Progenitor cell of endocrine pancreas (in vitro differentiated cells): ENCODE measurements around the gene VIPR2. TPM values are rescaled to one million over a fixed set of nuclear protein-coding genes. Genes with fewer than 3 reads are reported as not detected.
"Not testable (repeated sequence)": the region's sequence is repeated elsewhere in the genome, so short reads cannot be mapped to it uniquely, and the experiment has no call there.

Source experiments
- DNase-seq: peaks from one replicate; pipeline ENCODE4 v3.0.0; 2021; ENCODE audit warnings: low spot score; ENCODE audit not compliant: unreplicated experiment
- H3K27ac Mint-ChIP-seq: 2 replicates; pipeline ENCODE4 v1.8.0; 2021; ENCODE audit warnings: mild to moderate bottlenecking, moderate library complexity, mixed read lengths
- H3K27me3 Mint-ChIP-seq: 2 replicates; pipeline ENCODE4 v1.8.0; 2021; ENCODE audit warnings: mixed read lengths
- H3K36me3 Mint-ChIP-seq: 2 replicates; pipeline ENCODE4 v1.8.0; 2022; ENCODE audit warnings: mixed read lengths; ENCODE audit not compliant: insufficient read depth
- H3K4me1 Mint-ChIP-seq: 2 replicates; pipeline ENCODE4 v1.8.0; 2021; ENCODE audit warnings: low read depth, mixed read lengths
- H3K4me3 Mint-ChIP-seq: 2 replicates; pipeline ENCODE4 v1.8.0; 2021; ENCODE audit warnings: low read depth, mild to moderate bottlenecking, moderate library complexity, mixed read lengths
- H3K9me3 Mint-ChIP-seq: 2 replicates; pipeline ENCODE4 v1.8.0; 2021; ENCODE audit warnings: low read depth, mixed read lengths
- CTCF ChIP-seq: fragments of 200-600 bp; sonication (generic); IDR thresholded peaks from one replicate; pipeline ENCODE4 v1.5.0; 2021; ENCODE audit warnings: antibody characterized with exemption, mild to moderate bottlenecking; ENCODE audit not compliant: unreplicated experiment
- total RNA-seq: library from RNA; stranded (reverse); gene quantifications from 2 replicates; pipeline ENCODE4 v1.2.1, GENCODE V29; 2021

The VIPR2 gene
- total RNA-seq, 1 donor from 2014 or later: 0.36 TPM

GRCh38 chr7:159008417-159008816 is 136.2 kb downstream of the VIPR2 start:
- H3K9me3 Mint-ChIP-seq: no peaks in the 10 kb centered on the region
- no peak overlapping the region for H3K27ac Mint-ChIP-seq
- no peak for DNase-seq
- peaks cover 3% of the 10 kb centered on the region for H3K27me3 Mint-ChIP-seq
- TF ChIP-seq CTCF: no peak
- H3K4me1 Mint-ChIP-seq: peaks cover 15% of the 10 kb centered on the region
- no peaks in the 10 kb centered on the region for H3K36me3 Mint-ChIP-seq
- H3K4me3 Mint-ChIP-seq: no peak overlapping the region

DNA sequence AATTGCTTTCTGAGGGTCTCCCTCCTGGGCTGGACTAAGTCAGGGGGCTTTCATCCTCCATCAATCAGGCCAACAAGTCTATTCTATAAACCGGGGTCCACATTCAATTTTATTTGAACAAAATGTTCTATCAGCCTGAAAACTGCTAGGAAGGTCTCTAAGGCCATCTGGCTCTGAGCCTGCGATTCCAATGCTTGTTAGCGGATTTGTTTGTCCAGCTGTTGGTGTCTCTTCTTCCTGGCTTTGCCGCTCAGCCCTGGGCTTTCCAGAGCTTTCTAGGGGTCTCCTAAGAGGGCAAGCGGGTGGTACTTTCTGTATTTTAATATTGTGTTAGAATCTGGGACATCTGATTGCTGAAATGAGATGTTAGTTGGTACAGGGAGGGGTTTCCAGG is 136.7 kb downstream of the VIPR2 start:
- H3K27me3 Mint-ChIP-seq: peaks cover 3% of the 10 kb centered on the region
- H3K4me3 Mint-ChIP-seq: no peak overlapping the region
- TF ChIP-seq CTCF: no peak
- H3K9me3 Mint-ChIP-seq: no peaks in the 10 kb centered on the region
- H3K27ac Mint-ChIP-seq: no peak overlapping the region
- no peaks in the 10 kb centered on the region for H3K36me3 Mint-ChIP-seq
- peaks cover 15% of the 10 kb centered on the region for H3K4me1 Mint-ChIP-seq
- DNase-seq: no peak

GRCh38 chr7:159007364-159007995 is 137.2 kb downstream of the VIPR2 start:
- Mint-ChIP-seq H3K9me3 (no peaks in the 10 kb centered on the region), H3K4me3 (no peak overlapping the region)

DNA sequence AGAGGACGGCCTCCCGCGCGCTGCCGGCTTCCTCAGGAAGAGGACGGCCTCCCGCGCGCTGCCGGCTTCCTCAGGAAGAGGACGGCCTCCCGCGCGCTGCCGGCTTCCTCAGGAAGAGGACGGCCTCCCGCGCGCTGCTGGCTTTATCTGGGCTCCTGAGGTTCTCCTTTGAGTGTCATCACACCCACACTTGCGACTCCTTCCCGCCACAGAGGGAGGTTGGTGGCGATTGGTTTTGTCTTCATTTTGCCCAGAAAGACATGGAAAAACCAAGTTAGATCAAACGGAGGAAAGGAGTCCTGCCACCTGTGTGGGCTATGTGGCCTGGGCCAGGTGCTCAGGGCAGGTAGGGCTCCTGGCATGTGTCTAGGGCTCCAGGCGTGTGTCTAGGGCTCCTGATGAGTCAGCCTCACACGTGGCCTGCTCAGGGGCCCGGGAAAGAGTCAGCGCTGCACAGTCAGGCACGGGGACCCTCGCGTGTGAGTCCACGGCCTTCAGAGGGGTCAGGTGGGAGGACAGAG is 138.0 kb downstream of the VIPR2 start:
- no peaks in the 10 kb centered on the region for H3K36me3 Mint-ChIP-seq

More at GRCh38 chr7:159007364-159007995, 137.2 kb downstream of the VIPR2 start:
- Mint-ChIP-seq H3K4me1 (peaks cover 12% of the 10 kb centered on the region), H3K27me3 (peaks cover 3% of the 10 kb centered on the region), H3K36me3 (no peaks in the 10 kb centered on the region), H3K27ac (no peak overlapping the region)
- no peak for DNase-seq
- TF ChIP-seq CTCF: no peak

DNA sequence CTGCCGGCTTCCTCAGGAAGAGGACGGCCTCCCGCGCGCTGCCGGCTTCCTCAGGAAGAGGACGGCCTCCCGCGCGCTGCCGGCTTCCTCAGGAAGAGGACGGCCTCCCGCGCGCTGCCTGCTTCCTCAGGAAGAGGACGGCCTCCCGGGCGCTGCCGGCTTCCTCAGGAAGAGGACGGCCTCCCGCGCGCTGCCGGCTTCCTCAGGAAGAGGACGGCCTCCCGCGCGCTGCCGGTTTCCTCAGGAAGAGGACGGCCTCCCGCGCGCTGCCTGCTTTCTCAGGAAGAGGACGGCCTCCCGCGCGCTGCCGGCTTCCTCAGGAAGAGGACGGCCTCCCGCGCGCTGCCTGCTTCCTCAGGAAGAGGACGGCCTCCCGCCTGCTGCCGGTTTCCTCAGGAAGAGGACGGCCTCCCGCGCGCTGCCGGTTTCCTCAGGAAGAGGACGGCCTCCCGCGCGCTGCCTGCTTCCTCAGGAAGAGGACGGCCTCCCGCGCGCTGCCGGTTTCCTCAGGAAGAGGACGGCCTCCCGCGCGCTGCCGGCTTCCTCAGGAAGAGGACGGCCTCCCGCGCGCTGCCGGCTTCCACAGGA is 138.6 kb downstream of the VIPR2 start:
- H3K27ac Mint-ChIP-seq, H3K4me1 Mint-ChIP-seq, H3K4me3 Mint-ChIP-seq: not testable (repeated sequence)

More for the DNA sequence above, 138.0 kb downstream of the VIPR2 start:
- H3K4me3 Mint-ChIP-seq: no peak overlapping the region
- H3K9me3 Mint-ChIP-seq: no peaks in the 10 kb centered on the region
- no peak for TF ChIP-seq CTCF
- H3K27ac Mint-ChIP-seq: no peak overlapping the region
- H3K4me1 Mint-ChIP-seq: peaks cover 6% of the 10 kb centered on the region
- no peak for DNase-seq
- H3K27me3 Mint-ChIP-seq: peaks cover 3% of the 10 kb centered on the region

DNA sequence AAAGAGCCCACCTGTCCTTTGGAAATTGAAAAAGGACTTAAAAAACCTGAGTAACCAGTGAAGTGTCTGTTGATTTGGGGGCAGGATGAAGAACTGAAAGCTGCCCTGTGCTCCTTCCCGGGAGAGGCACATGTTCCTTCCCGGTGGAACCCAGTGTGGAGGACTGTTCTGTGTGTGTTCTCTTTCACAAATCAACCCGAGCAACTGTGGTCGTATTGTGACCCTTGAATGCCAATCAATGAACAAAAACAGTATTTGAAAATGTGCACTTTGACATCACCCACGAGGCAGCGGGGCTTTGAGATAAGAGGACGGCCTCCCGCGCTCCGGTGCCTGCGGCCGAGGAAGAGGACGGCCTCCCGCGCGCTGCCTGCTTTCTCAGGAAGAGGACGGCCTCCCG is 139.0 kb downstream of the VIPR2 start:
- H3K4me3 Mint-ChIP-seq: no peak overlapping the region
- H3K36me3 Mint-ChIP-seq: no peaks in the 10 kb centered on the region
- TF ChIP-seq CTCF: no peak
- H3K4me1 Mint-ChIP-seq: no peaks in the 10 kb centered on the region
- H3K27me3 Mint-ChIP-seq: peaks cover 3% of the 10 kb centered on the region
- H3K27ac Mint-ChIP-seq: no peak overlapping the region
- DNase-seq: no peak
- H3K9me3 Mint-ChIP-seq: no peaks in the 10 kb centered on the region

More for the DNA sequence above, 138.6 kb downstream of the VIPR2 start:
- H3K27me3 Mint-ChIP-seq, H3K36me3 Mint-ChIP-seq, H3K9me3 Mint-ChIP-seq, DNase-seq: not testable (repeated sequence)
